GM12878 (cell line): Measurements from ENCODE around the gene STRBP.

Source experiments
- ATF2 ChIP-seq: IDR thresholded peaks from 2 replicates; pipeline ENCODE4 v1.6.1; 2012; ENCODE audit warnings: low read length, inconsistent platforms
- CTCF ChIP-seq, 3 experiments: IDR thresholded peaks in 2 of 3; conservative IDR thresholded peaks in 1 of 3; 2 replicates each; pipeline ENCODE4 v1.5.1; 2011; ENCODE audit warnings: low read depth in 3 of 3, low read length in 3 of 3, mild to moderate bottlenecking in 3 of 3, control low read depth in 2 of 3, moderate library complexity in 2 of 3, inconsistent platforms in 1 of 3, mixed read lengths in 1 of 3; ENCODE audit not compliant: control insufficient read depth in 2 of 3, insufficient read depth in 1 of 3; ENCODE audit errors: extremely low read depth in 1 of 3
- E2F4 ChIP-seq: IDR thresholded peaks from 2 replicates; pipeline ENCODE4 v1.6.1; 2012; ENCODE audit warnings: low read depth, low read length, improper control_type of control experiment
- EZH2 ChIP-seq: IDR thresholded peaks from 2 replicates; pipeline ENCODE4 v1.6.1; 2012; ENCODE audit warnings: low read depth, mild to moderate bottlenecking, control low read depth, inconsistent platforms, low read length, borderline replicate concordance; ENCODE audit not compliant: control insufficient read depth
- MTA2 ChIP-seq: fragments of 450-650 bp; IDR thresholded peaks from 2 replicates; pipeline ENCODE4 v1.6.1; 2016; ENCODE audit warnings: low read depth, mild to moderate bottlenecking, moderate library complexity
- NFYB ChIP-seq: IDR thresholded peaks from 2 replicates; pipeline ENCODE4 v1.6.1; 2011; ENCODE audit warnings: low read depth, mild to moderate bottlenecking, low read length, improper control_type of control experiment, moderate library complexity; ENCODE audit not compliant: insufficient read depth
- POLR2AphosphoS5 ChIP-seq: IDR thresholded peaks from 2 replicates; pipeline ENCODE4 v1.6.1; 2011; ENCODE audit warnings: mild to moderate bottlenecking, low read length, inconsistent platforms
- RBBP5 ChIP-seq: fragments of 200-600 bp; sonication (generic); conservative IDR thresholded peaks from 2 replicates; pipeline ENCODE4 v1.6.1; 2016
- SRF ChIP-seq, 2 experiments: IDR thresholded peaks; 2 replicates each; pipeline ENCODE4 v1.6.1; 2011; ENCODE audit warnings: low read depth in 2 of 2, low read length in 2 of 2, mild to moderate bottlenecking in 1 of 2, moderate library complexity in 1 of 2
- TARDBP ChIP-seq: IDR thresholded peaks from 2 replicates; pipeline ENCODE4 v1.6.1; 2016; ENCODE audit warnings: borderline replicate concordance
- TCF12 ChIP-seq: IDR thresholded peaks from 2 replicates; pipeline ENCODE4 v1.6.1; 2011; ENCODE audit warnings: low read depth, mild to moderate bottlenecking, low read length
- USF2 ChIP-seq: IDR thresholded peaks from 2 replicates; pipeline ENCODE4 v1.6.1; 2011; ENCODE audit warnings: low read depth, low read length, improper control_type of control experiment, borderline replicate concordance
- ZSCAN29 ChIP-seq: fragments of 450-650 bp; IDR thresholded peaks from 2 replicates; pipeline ENCODE4 v1.6.1; 2017; ENCODE audit warnings: mild to moderate bottlenecking, moderate library complexity

GRCh38 chr9:123091459-123091858, 176.9 kb downstream of the STRBP start:
- no peak for TF ChIP-seq TARDBP
- peak in 2 of 3 experiments; percentile 6 to 15; a peak in 2 of 6 replicates for TF ChIP-seq CTCF (IDR thresholded peaks at IDR 0.05 in 2 of 3, conservative IDR thresholded peaks at IDR 0.05 in 1 of 3; ENCODE audit: control insufficient read depth in 2 of 3, extremely low read depth in 1 of 3, insufficient read depth in 1 of 3, low read depth in 3 of 3, low read length in 3 of 3)
- no peak for TF ChIP-seq MTA2
- no peak for TF ChIP-seq ATF2
- no peak for TF ChIP-seq NFYB
- TF ChIP-seq TCF12, result no peak
- TF ChIP-seq USF2, result no peak
- TF ChIP-seq POLR2AphosphoS5, result no peak
- TF ChIP-seq SRF (IDR thresholded peaks at IDR 0.05; ENCODE audit: low read depth in 2 of 2, low read length in 2 of 2), result no peak
- TF ChIP-seq EZH2, result no peak
- no peak for TF ChIP-seq ZSCAN29
- no peak for TF ChIP-seq E2F4
- TF ChIP-seq RBBP5, result no peak
